DMS153 treated with DMSO at 0.1 percent for 48 hours (cell line): Measurements from ENCODE around the gene ZMAT5.

Experiments
- DNase-seq: peaks from one replicate; lab custom pipeline; 2025; ENCODE audit not compliant: unreplicated experiment; lab: John Stamatoyannopoulos, UW

The ZMAT5 gene

GRCh38 chr22:29732883-29733282 is 33.9 kb downstream of the ZMAT5 start:
- no peak for DNase-seq

DNA sequence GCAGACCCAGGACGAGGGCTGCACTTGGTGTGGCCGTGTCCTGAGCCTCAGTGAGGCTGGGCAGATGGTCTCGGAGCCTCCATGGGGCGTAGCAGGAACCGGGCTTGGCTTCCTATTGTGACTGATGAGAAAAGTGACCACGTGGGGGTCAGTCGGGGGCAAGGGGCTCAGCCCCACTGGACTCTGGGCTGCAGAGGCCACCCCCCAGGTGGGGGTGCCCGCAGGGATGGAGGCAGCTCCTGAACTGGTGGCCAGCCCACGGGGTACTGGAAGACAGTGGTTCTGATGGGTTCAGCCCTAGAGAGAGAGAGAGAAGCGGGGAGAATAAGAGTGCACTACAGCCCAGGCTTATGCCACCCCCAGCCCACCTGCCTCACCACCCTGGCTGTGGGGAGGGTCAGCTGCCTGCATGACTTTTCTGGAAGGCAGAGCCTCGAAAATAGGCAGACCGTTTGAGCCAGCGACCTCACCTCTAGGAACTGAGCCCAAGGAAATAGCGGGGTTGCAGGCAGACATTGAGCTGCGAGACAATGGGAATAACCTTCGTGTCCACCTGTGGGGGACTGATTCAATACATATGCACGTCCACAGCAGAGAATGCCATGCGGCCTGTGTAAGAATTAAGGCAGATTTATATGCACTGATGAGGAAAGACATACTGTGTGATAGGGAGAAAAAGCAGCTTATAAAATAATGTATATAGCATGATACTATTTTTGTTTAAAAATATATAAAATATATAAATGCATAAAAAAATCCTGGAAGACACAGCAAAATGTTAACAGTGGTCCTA is 35.6 kb downstream of the ZMAT5 start:
- DNase-seq: no peak

GRCh38 chr22:29729161-29729560 is 37.6 kb downstream of the ZMAT5 start:
- no peak for DNase-seq

- DNase-seq: no peak
These were observed 39.7 kb downstream of the ZMAT5 start for GRCh38 chr22:29727131-29727523.

GRCh38 chr22:29726512-29727130 is 40.2 kb downstream of the ZMAT5 start:
- DNase-seq: no peak

DNA sequence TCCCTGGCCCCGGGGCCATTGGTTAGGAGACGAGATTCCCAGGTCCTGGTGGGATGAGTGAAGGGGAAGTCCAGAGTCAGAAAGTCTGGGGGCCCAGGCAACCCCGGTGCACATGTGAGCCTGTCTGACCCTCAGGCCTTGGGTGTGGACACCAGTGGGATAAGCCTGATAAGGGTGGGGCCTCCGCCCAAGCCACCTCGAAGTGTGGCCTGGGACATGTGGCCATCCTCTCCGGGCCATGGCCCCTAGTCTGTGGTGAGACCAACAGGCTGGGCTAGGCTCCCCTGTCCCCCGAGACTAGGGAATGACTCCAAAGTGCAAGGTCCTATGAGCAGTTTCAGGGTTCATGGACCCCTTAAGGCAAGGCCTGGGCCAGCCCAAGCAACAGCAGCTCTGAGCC is 40.7 kb downstream of the ZMAT5 start:
- DNase-seq: no peak

- DNase-seq: no peak
These were observed 42.0 kb downstream of the ZMAT5 start for GRCh38 chr22:29724843-29725242.

DNA sequence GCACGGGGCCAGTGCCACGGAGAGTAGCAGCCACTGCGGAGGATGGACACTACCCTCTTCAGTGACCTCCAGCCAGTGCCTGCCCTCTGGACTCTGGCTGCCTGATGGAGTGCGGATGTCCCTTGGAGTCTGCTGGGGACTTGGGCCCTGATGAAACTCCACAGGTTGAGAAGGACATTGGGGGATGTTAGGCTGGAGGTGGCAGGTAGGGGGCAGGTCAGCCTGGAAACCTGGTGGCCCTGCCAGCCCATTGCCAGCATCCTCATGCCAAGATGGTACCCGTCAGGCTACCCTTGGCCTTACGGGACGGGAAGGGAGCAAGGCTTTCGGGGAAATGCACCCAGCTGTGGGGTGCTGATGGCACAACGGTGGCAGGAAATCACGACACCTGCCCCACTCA is 43.0 kb downstream of the ZMAT5 start:
- DNase-seq: no peak

GRCh38 chr22:29722587-29722986 is 44.2 kb downstream of the ZMAT5 start:
- DNase-seq: no peak

- DNase-seq: no peak
These were observed 44.7 kb downstream of the ZMAT5 start for GRCh38 chr22:29722151-29722550.

- DNase-seq: no peak
These were observed 45.9 kb downstream of the ZMAT5 start for GRCh38 chr22:29720811-29721323.

DNA sequence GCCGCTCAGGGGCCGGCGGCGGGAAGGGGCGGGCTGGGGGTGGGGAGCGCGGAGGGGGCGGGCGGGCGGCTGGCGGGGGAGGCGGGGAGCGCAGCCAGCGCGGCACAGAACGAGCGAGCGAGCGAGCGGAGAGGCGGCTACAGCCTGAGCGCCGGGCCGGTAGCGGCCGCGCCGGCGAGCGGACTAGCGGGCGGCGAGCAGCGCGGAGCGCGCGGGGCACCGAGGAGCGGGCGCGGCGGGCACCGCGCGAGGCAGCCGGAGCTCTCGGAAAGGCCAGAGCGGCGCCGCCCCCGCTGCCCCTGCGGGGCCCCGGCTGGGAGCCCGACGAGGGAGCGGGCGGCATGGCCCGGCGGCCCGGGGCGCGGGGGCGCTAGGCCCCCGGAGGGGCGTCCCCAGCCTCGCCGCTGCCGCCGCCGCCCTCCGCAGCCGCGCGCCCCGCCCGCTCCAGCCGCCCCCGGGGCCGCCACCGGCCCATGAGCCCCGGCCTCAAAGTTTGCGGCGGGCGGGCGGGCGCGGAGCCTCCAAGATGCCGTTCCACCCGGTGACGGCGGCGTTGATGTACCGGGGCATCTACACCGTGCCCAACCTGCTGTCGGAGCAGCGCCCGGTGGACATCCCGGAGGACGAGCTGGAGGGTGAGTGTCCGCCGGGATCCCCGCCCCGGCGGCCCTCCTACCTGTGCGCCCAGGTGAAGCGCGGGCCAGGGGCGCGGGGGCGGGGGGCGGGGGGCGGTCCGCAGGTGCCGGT is 46.7 kb downstream of the ZMAT5 start, which contains the start of gene CABP7:
CABP7 (plus strand) TSS at position 105 of the 747 bp plus-strand sequence; CDS start at position 527, 422 bp downstream.
- no peak for DNase-seq

DNA sequence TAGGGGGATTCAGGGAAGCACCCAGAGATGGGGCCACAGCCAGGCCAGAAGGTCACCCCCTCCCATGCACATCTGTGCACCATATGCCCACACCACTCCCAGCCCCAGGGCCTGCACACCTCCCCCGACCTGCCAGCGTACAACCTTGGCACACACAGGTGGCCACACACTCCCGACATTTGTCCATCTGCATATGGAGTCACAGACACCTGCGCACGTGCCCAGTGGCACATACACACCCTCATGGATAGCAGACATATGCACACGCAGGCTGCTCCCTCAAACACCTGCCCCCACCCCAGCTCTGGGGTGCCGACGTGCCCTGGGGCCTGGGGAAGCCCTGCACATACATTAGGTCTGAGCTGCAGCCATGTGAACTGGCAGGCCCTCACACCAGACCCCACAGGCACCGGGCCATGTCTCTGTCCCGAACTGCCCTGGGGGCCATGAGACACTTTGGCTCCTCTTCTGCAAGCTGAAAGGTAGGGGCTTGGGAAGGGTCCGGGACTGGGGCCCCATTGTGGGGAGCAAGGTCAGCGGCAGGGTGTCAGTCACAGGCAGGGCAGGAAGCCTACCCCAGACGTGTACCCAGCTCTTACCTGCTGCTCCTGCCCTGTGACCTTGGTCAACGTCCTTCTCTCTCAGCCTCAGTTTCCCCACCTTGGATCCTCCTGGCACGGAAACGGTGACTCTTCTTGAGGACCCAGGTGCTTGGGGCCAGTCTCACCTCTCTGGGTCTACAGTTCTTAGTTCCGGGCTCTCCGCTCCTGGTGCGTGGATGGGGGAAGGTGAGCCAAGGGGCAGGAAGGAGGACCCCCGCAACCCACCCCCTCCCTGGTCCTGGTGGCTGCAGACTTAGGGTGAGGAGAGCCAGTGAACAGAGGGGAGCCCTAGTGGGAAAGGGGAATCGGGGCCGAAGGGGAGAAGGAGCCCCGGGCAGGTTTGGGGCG is 47.6 kb downstream of the ZMAT5 start:
- DNase-seq: no peak

DNA sequence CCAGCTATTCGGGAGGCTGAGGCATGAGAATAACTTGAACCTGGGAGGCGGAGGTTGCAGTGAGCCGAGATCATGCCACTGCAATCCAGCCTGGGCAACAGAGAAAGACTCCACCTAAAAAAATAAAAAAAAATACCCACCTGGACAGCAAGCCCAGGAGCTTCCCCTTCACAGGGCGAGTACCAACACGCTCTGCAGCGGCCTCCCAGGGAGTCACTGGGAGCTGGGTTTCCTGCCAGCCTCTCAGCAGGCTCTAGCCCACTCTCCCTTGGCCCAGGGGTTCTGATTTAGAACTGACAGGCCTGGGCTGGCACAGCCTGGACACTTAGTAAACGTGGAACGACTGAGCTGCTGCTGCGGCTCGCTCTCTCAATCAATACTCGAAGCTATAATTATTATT is 49.0 kb downstream of the ZMAT5 start:
- DNase-seq: peak; percentile 50

- DNase-seq: no peak
These were observed 49.8 kb downstream of the ZMAT5 start for GRCh38 chr22:29716814-29717545.

DNA sequence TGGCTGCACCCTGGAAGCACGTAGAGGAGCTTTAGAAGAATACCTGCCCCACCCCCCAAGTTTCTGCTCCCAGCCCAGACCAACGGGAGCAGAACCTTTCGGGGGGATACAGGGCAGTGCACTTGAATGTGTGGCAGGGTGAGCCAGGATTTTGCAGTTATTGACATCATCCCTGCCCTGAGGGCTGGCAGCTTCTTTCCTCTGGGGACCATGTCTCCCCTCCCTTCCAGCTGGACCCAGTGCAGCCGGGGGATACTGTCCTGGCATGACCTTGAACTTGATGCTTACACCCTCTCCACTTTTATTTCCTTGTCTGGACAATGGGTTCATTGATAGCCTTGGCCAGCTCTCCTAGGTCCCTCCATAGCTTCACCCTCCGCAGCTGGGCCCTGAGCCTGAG is 51.1 kb downstream of the ZMAT5 start:
- no peak for DNase-seq

- DNase-seq: peak; percentile 40
These were observed 51.6 kb downstream of the ZMAT5 start for GRCh38 chr22:29715240-29715639.

- no peak for DNase-seq
These were observed 53.6 kb downstream of the ZMAT5 start for GRCh38 chr22:29713156-29713727.

DNA sequence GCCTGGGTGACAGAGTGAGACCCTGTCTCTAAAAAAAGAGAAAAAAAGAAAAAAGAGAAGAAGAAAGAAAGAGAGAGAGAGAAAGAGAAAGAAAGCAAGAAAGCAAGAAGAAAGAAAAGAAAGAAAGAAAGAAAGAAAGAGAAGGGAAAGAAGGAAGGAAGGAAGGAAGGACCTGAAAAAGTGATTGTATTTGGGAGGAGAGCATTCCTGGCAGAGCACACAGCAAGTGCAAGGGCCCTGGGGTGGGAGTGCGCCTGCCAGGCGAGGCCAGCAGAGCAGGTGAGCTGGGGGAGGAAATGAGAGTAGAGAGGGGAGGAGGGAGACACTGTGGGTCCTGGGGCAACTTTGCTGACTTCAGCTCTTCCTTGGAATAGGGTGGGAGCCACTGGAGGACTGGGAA is 54.7 kb downstream of the ZMAT5 start:
- DNase-seq: no peak
